OCI-LY7 (cell line): ENCODE measurements around the gene PPM1A. TPM values are rescaled to one million over a fixed set of nuclear protein-coding genes. Genes with fewer than 3 reads are reported as not detected.
A peak's percentile ranks its signal among the peaks of the same experiment; 100 is the strongest.

Source experiments
- BruUV-seq: library from RNA; stranded (reverse); fragments of 400-500 nt; replicated peaks from 2 replicates; lab custom pipeline; 2021; lab: Mats Ljungman, UMichigan
- CTCF ChIA-PET: fragments of 300-600 bp; sonication (Branson Sonifier 250); formaldehyde crosslinking; loops from one replicate; lab custom pipeline; 2022; ENCODE audit warnings: antibody characterized with exemption; ENCODE audit not compliant: unreplicated experiment; lab: Charles Lee
- POLR2A ChIA-PET: fragments of 300-600 bp; sonication (Branson Sonifier 250); formaldehyde crosslinking; loops from one replicate; lab custom pipeline; 2022; ENCODE audit warnings: antibody characterized with exemption; lab: Charles Lee
- DNase-seq: peaks from one replicate; pipeline ENCODE4 v3.0.0-alpha.2; 2015; ENCODE audit warnings: low spot score
- H2AFZ ChIP-seq: fragments of 200-600 bp; sonication (generic), shearing (Covaris generic); 2 replicates; pipeline ENCODE4 v1.6.1; 2014; ENCODE audit warnings: mild to moderate bottlenecking, antibody characterized with exemption, low read length, moderate library complexity
- H3K27ac ChIP-seq: fragments of 200-600 bp; sonication (generic); 2 replicates; pipeline ENCODE4 v1.5.1; 2014; ENCODE audit warnings: mixed run types, low read depth, mild to moderate bottlenecking, moderate library complexity, low read length, inconsistent platforms; ENCODE audit not compliant: poor library complexity, severe bottlenecking
- H3K36me3 ChIP-seq: fragments of 200-600 bp; sonication (generic); 2 replicates; pipeline ENCODE4 v1.6.1; 2014; ENCODE audit warnings: mild to moderate bottlenecking, antibody characterized with exemption, low read length, moderate library complexity, mixed read lengths; ENCODE audit not compliant: insufficient read depth
- H3K4me1 ChIP-seq: fragments of 200-600 bp; sonication (generic); 2 replicates; pipeline ENCODE4 v1.5.1; 2014; ENCODE audit warnings: mild to moderate bottlenecking, low read length; ENCODE audit not compliant: insufficient read depth, poor library complexity, severe bottlenecking
- H3K4me2 ChIP-seq: fragments of 200-600 bp; sonication (generic); 2 replicates; pipeline ENCODE4 v1.6.1; 2014; ENCODE audit warnings: mild to moderate bottlenecking, low read length
- H3K4me3 ChIP-seq: fragments of 200-600 bp; sonication (generic); 2 replicates; pipeline ENCODE4 v1.5.1; 2014; ENCODE audit warnings: mild to moderate bottlenecking, low read depth, low read length; ENCODE audit not compliant: poor library complexity, severe bottlenecking
- H3K79me2 ChIP-seq: fragments of 200-600 bp; sonication (generic); 2 replicates; pipeline ENCODE4 v1.6.1; 2016; ENCODE audit warnings: low read depth, mild to moderate bottlenecking, low read length, moderate library complexity, mixed read lengths; ENCODE audit not compliant: insufficient read depth
- H3K9me2 ChIP-seq: fragments of 200-600 bp; sonication (generic); 2 replicates; pipeline ENCODE4 v1.6.1; 2016; ENCODE audit warnings: mild to moderate bottlenecking, low read length, mixed read lengths; ENCODE audit not compliant: insufficient read depth
- H3K9me3 ChIP-seq: fragments of 200-600 bp; sonication (generic); 2 replicates; pipeline ENCODE4 v1.6.1; 2014; ENCODE audit warnings: mild to moderate bottlenecking, mixed run types, low read length, mixed read lengths
- H4K20me1 ChIP-seq: fragments of 200-600 bp; sonication (generic); 2 replicates; pipeline ENCODE4 v1.6.1; 2014; ENCODE audit warnings: mild to moderate bottlenecking, antibody characterized with exemption, low read length, moderate library complexity, mixed read lengths; ENCODE audit not compliant: insufficient read depth
- EZH2phosphoT487 ChIP-seq: fragments of 200-600 bp; sonication (generic); IDR thresholded peaks from 2 replicates; pipeline ENCODE4 v1.6.1; 2018; ENCODE audit warnings: low read depth, borderline replicate concordance, mild to moderate bottlenecking, mixed run types, antibody characterized with exemption, low read length, moderate library complexity, mixed read lengths
- intact Hi-C: fragments of 100-400 bp; cut with micrococcal nuclease; formaldehyde crosslinking; loops from one replicate; pipeline ENCODE4 v1.10.0; 2022; ENCODE audit not compliant: unreplicated experiment
- total RNA-seq, 2 experiments: library from RNA; depleted of rRNA in 1 of 2; stranded (reverse); fragments of >200 nt in 1 of 2; shearing (Covaris generic) in 1 of 2; gene quantifications; 2 replicates each; pipeline ENCODE4 v1.2.3, GENCODE V29; 2014 to 2022
- TF ChIP-seq, protein P1 (sequence below): fragments of 200-600 bp; sonication (generic); conservative IDR thresholded peaks from 2 replicates; pipeline ENCODE4 v1.5.1; 2014; ENCODE audit warnings: mild to moderate bottlenecking, antibody characterized with exemption, low read length, moderate library complexity, mixed read lengths

Gene PPM1A
- total RNA-seq, 2 experiments from 2014 or later: 25.4 to 75.1 TPM

DNA sequence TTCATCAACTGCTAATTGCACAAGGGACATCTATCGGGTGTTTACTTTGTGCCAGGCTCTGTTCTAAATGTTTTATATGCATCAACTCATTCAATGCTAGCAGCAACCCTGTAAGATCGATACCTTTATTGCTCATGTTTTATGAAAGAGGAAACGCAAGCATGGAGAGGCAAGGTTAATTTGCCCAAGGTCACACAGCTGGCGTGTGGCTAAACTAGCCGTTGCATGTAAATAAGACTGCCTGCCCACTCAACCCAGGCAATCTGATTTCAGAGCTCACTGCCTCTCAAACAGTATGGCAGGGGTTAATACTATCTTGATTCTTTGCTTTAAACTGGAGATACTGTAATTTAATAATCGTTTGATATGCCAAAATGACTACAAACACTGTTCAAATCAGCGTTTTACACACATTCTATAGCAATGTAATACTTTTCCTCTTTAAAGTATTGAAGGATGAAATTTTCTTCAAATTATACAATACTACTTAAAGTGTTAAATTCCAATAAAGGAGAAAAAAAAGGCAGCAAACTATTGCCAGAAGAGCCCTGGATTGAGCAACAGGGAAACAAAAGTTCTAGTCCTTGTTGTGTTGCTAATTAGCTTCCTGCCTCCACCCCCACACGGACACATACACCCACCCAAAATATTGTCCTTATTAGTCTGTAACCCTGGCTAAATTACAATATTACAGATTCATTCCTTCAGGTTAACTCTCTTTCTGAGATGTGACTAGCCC, 44.7 kb upstream of the PPM1A start:
- TSS peak; percentile 99 for BruUV-seq
- H2AFZ ChIP-seq: peak overlapping the region; percentile 70; the same call in 1 of the 2 replicates
- POLR2A ChIA-PET: interaction anchor here (0.6 to 5.0 kb wide), 19 partner anchors 9 to 129 kb away, joined by 3 to 49 read pairs (median 6); partner anchors contain the start of genes DHRS7 and PPM1A

DNA sequence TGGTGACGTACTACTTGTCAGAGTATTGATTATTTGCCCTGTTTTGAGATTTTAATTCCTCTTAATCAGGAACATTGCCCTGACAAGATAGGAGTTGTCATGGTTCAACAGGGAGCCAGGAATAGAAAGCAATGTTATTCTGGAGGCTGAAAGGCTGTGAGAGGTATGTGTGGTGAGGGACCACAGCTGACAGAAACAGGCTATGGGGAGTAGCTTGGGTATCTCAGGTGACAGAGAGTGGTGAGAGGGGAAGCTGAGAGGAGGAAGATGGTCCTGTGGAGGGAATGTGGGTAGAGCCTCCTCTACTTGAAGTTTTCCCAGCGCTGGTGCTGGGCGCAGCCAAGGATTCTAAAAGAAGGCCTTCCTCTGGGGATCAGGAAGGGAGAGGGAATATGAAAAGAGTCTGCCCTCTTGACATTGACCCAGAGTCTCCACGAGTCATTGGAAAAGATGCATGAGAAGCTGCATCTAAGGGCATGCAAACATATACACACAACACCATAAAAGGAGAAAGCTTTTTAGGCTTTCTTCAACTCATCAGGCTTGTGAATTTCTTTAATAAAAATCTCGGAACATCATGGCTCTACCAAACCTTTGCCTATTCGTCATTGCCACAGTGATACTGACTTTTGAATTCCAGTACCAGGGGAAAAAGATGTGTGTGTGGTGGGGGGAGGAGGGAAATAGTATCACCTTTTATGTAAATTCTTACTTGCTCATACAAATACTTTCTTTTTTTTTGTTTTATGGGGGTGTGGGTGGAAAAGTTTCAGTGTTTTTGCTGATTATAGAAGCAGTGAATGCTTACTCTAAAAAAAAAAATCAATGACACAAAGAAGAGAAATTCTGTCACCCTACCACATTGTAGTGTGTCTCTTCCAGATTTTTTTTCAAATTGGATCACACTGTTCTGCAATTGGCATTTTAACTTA, 43.9 kb upstream of the PPM1A start:
- Histone ChIP-seq H3K4me3 (peak overlapping the region; percentile 52), H3K9me2 (no peaks in the 10 kb centered on the region), H3K4me1 (peaks cover 44% of the 10 kb centered on the region), H3K9me3 (peaks cover 14% of the 10 kb centered on the region; the same call in 1 of the 2 replicates), H2AFZ (peak overlapping the region; percentile 70), H3K4me2 (peak overlapping the region; percentile 84), H4K20me1 (no peaks in the 10 kb centered on the region), H3K36me3 (no peaks in the 10 kb centered on the region; the same call in 1 of the 2 replicates), H3K27ac (peak overlapping the region; percentile 96), H3K79me2 (no peaks in the 10 kb centered on the region)
- TF ChIP-seq EZH2phosphoT487: no peak
- TF ChIP-seq, protein P1, sequence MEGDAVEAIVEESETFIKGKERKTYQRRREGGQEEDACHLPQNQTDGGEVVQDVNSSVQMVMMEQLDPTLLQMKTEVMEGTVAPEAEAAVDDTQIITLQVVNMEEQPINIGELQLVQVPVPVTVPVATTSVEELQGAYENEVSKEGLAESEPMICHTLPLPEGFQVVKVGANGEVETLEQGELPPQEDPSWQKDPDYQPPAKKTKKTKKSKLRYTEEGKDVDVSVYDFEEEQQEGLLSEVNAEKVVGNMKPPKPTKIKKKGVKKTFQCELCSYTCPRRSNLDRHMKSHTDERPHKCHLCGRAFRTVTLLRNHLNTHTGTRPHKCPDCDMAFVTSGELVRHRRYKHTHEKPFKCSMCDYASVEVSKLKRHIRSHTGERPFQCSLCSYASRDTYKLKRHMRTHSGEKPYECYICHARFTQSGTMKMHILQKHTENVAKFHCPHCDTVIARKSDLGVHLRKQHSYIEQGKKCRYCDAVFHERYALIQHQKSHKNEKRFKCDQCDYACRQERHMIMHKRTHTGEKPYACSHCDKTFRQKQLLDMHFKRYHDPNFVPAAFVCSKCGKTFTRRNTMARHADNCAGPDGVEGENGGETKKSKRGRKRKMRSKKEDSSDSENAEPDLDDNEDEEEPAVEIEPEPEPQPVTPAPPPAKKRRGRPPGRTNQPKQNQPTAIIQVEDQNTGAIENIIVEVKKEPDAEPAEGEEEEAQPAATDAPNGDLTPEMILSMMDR: no peak
- intact Hi-C loops: loop anchor here (1.0 to 5.0 kb wide), 4 partner anchors 43 to 144 kb away; partner anchors contain the start of gene PCNX4
- peak; percentile 78 for DNase-seq
- no TSS peak for BruUV-seq
- ChIA-PET POLR2A (interaction anchor here (0.5 to 5.0 kb wide), 20 partner anchors 10 to 1045 kb away, joined by 3 to 49 read pairs (median 4); partner anchors contain the start of genes DHRS7 and PPM1A), CTCF (interaction anchor here (0.6 to 1.2 kb wide), 2 partner anchors 45 to 519 kb away, joined by 3 to 4 read pairs; partner anchors contain the start of gene SIX4)

More for the DNA sequence above, 44.7 kb upstream of the PPM1A start:
- Histone ChIP-seq H3K27ac (peak overlapping the region; percentile 96), H4K20me1 (no peaks in the 10 kb centered on the region), H3K9me2 (no peaks in the 10 kb centered on the region), H3K4me3 (peak overlapping the region; percentile 52), H3K79me2 (no peaks in the 10 kb centered on the region), H3K9me3 (peaks cover 22% of the 10 kb centered on the region; the same call in 1 of the 2 replicates), H3K36me3 (no peaks in the 10 kb centered on the region; the same call in 1 of the 2 replicates), H3K4me1 (peaks cover 44% of the 10 kb centered on the region), H3K4me2 (peak overlapping the region; percentile 84)
- no peak for TF ChIP-seq EZH2phosphoT487
- TF ChIP-seq, protein P1: no peak
- intact Hi-C loops: loop anchor here (1.0 to 5.0 kb wide), 4 partner anchors 44 to 145 kb away; partner anchors contain the start of gene PCNX4
- DNase-seq: peak; percentile 94
- CTCF ChIA-PET: interaction anchor here (0.6 to 1.2 kb wide), 2 partner anchors 46 to 520 kb away, joined by 3 to 4 read pairs; partner anchors contain the start of gene SIX4
